DOHH2 (cell line): ENCODE results near the gene HIVEP3.

Experiments used
- H3F3A ChIP-seq: fragments of 200-600 bp; sonication (generic), shearing (Covaris generic); 2 replicates; pipeline ENCODE4 v1.6.0; 2016; ENCODE audit warnings: antibody characterized with exemption, mild to moderate bottlenecking; ENCODE audit not compliant: control insufficient read depth, insufficient read depth
- H3K27ac ChIP-seq: fragments of 200-600 bp; sonication (generic); 2 replicates; pipeline ENCODE4 v1.5.1; 2014; ENCODE audit warnings: low read depth, mild to moderate bottlenecking, low read length, moderate library complexity
- H3K27me3 ChIP-seq: fragments of 200-600 bp; sonication (generic); 2 replicates; pipeline ENCODE4 v1.6.1; 2014; ENCODE audit warnings: mild to moderate bottlenecking, low read length, mixed read lengths; ENCODE audit not compliant: control insufficient read depth
- H3K36me3 ChIP-seq: fragments of 200-600 bp; sonication (generic); 2 replicates; pipeline ENCODE4 v1.6.1; 2014; ENCODE audit warnings: mild to moderate bottlenecking, low read length, moderate library complexity, mixed read lengths; ENCODE audit not compliant: control insufficient read depth
- H3K4me1 ChIP-seq: fragments of 200-600 bp; sonication (generic); 2 replicates; pipeline ENCODE4 v1.6.1; 2014; ENCODE audit warnings: mild to moderate bottlenecking, low read length, mixed read lengths; ENCODE audit not compliant: control insufficient read depth
- H3K4me2 ChIP-seq: fragments of 200-600 bp; sonication (generic); 2 replicates; pipeline ENCODE4 v1.6.0; 2014; ENCODE audit warnings: mild to moderate bottlenecking, low read length, moderate library complexity
- H3K4me3 ChIP-seq: fragments of 200-600 bp; sonication (generic); 2 replicates; pipeline ENCODE4 v1.5.1; 2014; ENCODE audit warnings: mild to moderate bottlenecking, low read length, mixed read lengths
- H3K79me2 ChIP-seq: fragments of 200-600 bp; sonication (generic); 2 replicates; pipeline ENCODE4 v1.6.1; 2014; ENCODE audit warnings: mild to moderate bottlenecking, low read length, mixed read lengths; ENCODE audit not compliant: control insufficient read depth
- H3K9me2 ChIP-seq: fragments of 200-600 bp; sonication (generic); replicated peaks from 2 replicates; pipeline ENCODE4 v1.6.1; 2014; ENCODE audit warnings: mild to moderate bottlenecking, low read length, mixed read lengths; ENCODE audit not compliant: control insufficient read depth
- H3K9me3 ChIP-seq: fragments of 200-600 bp; sonication (generic); 2 replicates; pipeline ENCODE4 v1.6.1; 2014; ENCODE audit warnings: antibody characterized with exemption, low read length, mixed read lengths; ENCODE audit not compliant: control insufficient read depth, insufficient read depth
- H4K20me1 ChIP-seq: fragments of 200-600 bp; sonication (generic); 2 replicates; pipeline ENCODE4 v1.6.0; 2014; ENCODE audit warnings: low read depth, mild to moderate bottlenecking, antibody characterized with exemption, low read length, moderate library complexity; ENCODE audit not compliant: control insufficient read depth, insufficient read depth
- CTCF ChIP-seq: fragments of 200-600 bp; sonication (generic); IDR thresholded peaks from one replicate; pipeline ENCODE4 v1.5.1; 2014; ENCODE audit warnings: antibody characterized with exemption, mild to moderate bottlenecking, low read depth, low read length; ENCODE audit not compliant: poor library complexity, severe bottlenecking
- EZH2phosphoT487 ChIP-seq: fragments of 200-600 bp; sonication (generic); IDR thresholded peaks from 2 replicates; pipeline ENCODE4 v1.6.1; 2017; ENCODE audit warnings: borderline replicate concordance, mild to moderate bottlenecking, antibody characterized with exemption, low read length, moderate library complexity, mixed read lengths

HIVEP3 gene

GRCh38 chr1:41856151-41856943 lies 62.4 kb downstream of the HIVEP3 start:
- no peaks in the 10 kb centered on the region for H3K9me3 ChIP-seq
- H4K20me1 ChIP-seq = no peaks in the 10 kb centered on the region
- no peaks in the 10 kb centered on the region for H3K4me1 ChIP-seq
- H3K27me3 ChIP-seq = peaks cover 6% of the 10 kb centered on the region; the same call in 1 of the 2 replicates
- TF ChIP-seq CTCF (no peak), EZH2phosphoT487 (no peak)
- H3K4me2 ChIP-seq = no peak overlapping the region
- H3K27ac ChIP-seq = no peak overlapping the region
- no peaks in the 10 kb centered on the region for H3K36me3 ChIP-seq
- no peaks in the 10 kb centered on the region for H3K79me2 ChIP-seq
- H3K9me2 ChIP-seq = no peaks in the 10 kb centered on the region
- no peak overlapping the region for H3K4me3 ChIP-seq
- no peaks in the 10 kb centered on the region for H3F3A ChIP-seq

GRCh38 chr1:41855713-41856112 lies 63.0 kb downstream of the HIVEP3 start:
- Histone ChIP-seq H3F3A (no peaks in the 10 kb centered on the region), H3K9me2 (no peaks in the 10 kb centered on the region), H3K79me2 (no peaks in the 10 kb centered on the region), H3K27me3 (peaks cover 6% of the 10 kb centered on the region; the same call in 1 of the 2 replicates), H3K9me3 (no peaks in the 10 kb centered on the region), H3K4me2 (no peak overlapping the region), H3K36me3 (no peaks in the 10 kb centered on the region), H3K27ac (no peak overlapping the region), H3K4me1 (no peaks in the 10 kb centered on the region), H3K4me3 (no peak overlapping the region), H4K20me1 (no peaks in the 10 kb centered on the region)
- no peak for TF ChIP-seq CTCF

GRCh38 chr1:41853907-41854306 lies 64.8 kb downstream of the HIVEP3 start:
- no peaks in the 10 kb centered on the region for H4K20me1 ChIP-seq
- no peaks in the 10 kb centered on the region for H3K36me3 ChIP-seq
- H3K4me1 ChIP-seq = no peaks in the 10 kb centered on the region
- no peaks in the 10 kb centered on the region for H3F3A ChIP-seq
- no peaks in the 10 kb centered on the region for H3K27me3 ChIP-seq
- no peaks in the 10 kb centered on the region for H3K9me2 ChIP-seq
- no peak overlapping the region for H3K4me2 ChIP-seq
- no peaks in the 10 kb centered on the region for H3K79me2 ChIP-seq
- H3K9me3 ChIP-seq = no peaks in the 10 kb centered on the region
- no peak overlapping the region for H3K27ac ChIP-seq
- no peak for TF ChIP-seq EZH2phosphoT487
- no peak for TF ChIP-seq CTCF
- H3K4me3 ChIP-seq = no peak overlapping the region
